ENCODE results near the gene BST1.
A peak's percentile ranks its signal among the peaks of the same experiment; 100 is the strongest.

BST1 gene

DNA sequence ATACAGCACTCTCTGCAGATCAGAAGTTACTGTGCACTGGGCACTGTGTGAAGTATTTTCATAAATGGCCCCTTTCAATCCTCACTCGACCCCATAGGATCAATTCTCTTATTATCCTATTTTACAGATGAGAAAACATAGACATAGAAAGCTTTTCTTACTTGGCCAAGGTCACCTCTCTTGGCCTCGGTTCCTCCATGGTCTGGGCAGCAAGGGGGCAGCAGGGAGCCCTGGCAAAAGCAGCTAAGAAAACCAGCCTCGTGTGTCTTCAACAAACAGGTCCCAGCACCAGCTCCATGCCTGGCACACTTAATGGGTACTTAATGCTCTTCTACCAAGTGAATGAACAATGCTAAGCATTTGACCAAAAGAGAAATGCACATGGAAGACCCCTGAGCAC, 34.4 kb downstream of the BST1 start:
- H3K4me1 Mint-ChIP-seq (ENCODE audit: low read depth): peaks cover 46% of the 10 kb centered on the region
- peaks cover 14% of the 10 kb centered on the region for H3K9me3 Mint-ChIP-seq
- H3K36me3 Mint-ChIP-seq (ENCODE audit: low read depth): peaks cover 13% of the 10 kb centered on the region
- no peak overlapping the region for H3K27ac Mint-ChIP-seq
- H3K27me3 Mint-ChIP-seq: peaks cover 2% of the 10 kb centered on the region
- no peak for DNase-seq
- H3K4me3 Mint-ChIP-seq: no peak overlapping the region

DNA sequence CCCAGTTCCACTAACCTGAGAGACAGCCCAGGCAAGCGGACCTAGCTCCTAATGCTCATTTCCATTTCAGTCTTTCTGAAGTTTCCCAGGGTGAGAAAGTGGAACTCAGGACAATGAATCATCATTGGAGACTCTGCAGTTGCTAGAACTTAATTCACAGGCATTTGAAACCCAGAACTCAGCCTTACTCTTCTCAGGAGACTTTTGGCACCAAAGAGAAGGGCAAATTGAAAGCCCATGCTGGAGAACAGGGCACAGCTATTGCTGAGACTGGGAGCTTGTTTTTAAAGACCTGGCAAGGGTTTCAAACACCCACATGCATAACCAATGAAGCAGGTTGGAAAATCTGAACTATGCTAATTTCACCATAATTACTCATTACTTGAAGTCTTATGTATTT, 36.0 kb downstream of the BST1 start:
- Mint-ChIP-seq H3K36me3 (ENCODE audit: low read depth) (peaks cover 18% of the 10 kb centered on the region), H3K9me3 (peaks cover 29% of the 10 kb centered on the region), H3K27ac (peak overlapping the region; percentile 83), H3K4me1 (ENCODE audit: low read depth) (peaks cover 41% of the 10 kb centered on the region), H3K4me3 (peak overlapping the region; percentile 24), H3K27me3 (peaks cover 2% of the 10 kb centered on the region)
- DNase-seq: peak; percentile 47

DNA sequence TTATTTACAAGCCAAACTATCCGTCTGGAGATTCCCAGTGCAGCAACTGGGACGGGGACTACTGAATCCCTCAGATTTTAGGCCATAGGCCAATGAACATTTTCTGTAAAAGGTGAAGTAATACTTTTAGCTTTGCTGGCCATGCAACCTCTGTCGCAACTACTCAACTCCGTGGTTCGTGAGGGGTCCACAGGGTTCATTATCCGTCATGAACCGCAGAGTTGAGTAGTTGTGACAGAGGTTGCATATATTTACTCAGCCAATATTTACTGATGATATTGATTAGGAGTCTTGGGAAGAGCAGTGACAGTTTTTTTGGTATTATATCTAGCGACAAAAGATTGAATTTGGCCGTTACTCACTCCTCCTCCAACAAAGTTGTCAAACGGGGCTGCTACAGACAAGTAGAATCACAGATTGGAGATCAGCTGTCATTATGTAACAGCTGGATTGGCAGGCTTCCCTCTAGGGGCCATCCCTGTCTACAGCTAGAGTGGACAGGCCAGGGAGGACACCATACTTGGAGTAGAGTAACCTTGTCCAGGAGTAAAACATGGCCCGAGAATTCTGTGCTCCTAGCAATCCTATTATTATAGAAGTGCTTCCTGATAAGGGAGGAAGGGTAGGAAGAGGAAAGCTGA, 38.0 kb downstream of the BST1 start:
- H3K27ac Mint-ChIP-seq: no peak overlapping the region
- H3K27me3 Mint-ChIP-seq: no peaks in the 10 kb centered on the region
- H3K36me3 Mint-ChIP-seq (ENCODE audit: low read depth): peaks cover 18% of the 10 kb centered on the region
- H3K4me1 Mint-ChIP-seq (ENCODE audit: low read depth): peaks cover 33% of the 10 kb centered on the region
- H3K9me3 Mint-ChIP-seq: peaks cover 34% of the 10 kb centered on the region
- DNase-seq: no peak
- H3K4me3 Mint-ChIP-seq: no peak overlapping the region

DNA sequence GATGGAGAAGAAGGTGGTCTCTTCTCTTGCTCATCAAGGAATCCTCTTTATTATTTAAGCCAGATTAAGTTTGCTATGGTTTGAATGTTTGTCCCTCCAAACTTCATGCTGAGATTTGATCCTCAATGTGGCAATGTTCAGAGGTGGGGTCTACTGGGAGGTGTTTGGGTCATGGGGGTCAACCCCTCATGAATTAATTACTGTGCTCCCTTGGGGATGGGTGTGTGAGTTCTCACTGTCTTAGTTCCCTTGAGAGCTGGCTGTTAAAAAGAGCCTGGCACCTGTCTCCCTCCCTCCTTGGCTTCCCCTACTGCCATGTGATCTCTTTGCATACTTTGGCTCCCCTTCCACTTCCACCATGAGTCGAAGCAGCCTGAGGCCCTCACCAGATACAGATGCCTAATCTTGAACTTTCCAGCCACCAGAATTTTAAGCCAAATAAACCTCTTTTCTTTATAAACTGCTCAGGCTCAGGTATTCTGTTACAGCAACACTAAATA, 39.3 kb downstream of the BST1 start:
- H3K36me3 Mint-ChIP-seq (ENCODE audit: low read depth): peaks cover 18% of the 10 kb centered on the region
- H3K27me3 Mint-ChIP-seq: no peaks in the 10 kb centered on the region
- H3K9me3 Mint-ChIP-seq: peaks cover 39% of the 10 kb centered on the region
- peaks cover 38% of the 10 kb centered on the region for H3K4me1 Mint-ChIP-seq (ENCODE audit: low read depth)
- DNase-seq: no peak
- no peak overlapping the region for H3K4me3 Mint-ChIP-seq
- H3K27ac Mint-ChIP-seq: no peak overlapping the region

DNA sequence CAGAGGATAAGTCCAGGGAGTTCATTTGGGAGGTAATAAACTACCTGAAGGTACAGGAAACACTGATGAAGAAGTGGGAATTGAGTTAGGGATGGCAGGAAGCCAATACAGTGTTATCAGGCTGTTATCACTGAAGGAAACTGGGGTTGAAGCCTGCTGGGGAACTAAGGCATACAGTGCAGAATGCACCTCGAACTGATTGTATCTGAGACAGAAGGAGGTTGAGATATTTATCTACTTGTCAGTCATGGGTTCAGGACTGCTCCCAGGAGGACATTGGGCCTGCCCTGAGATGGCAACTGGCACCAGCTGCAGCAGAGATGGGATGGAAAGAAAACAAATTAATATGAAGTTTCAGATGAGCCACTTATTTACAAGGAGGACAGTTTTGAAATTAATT, 39.8 kb downstream of the BST1 start:
- Mint-ChIP-seq H3K4me3 (no peak overlapping the region), H3K27me3 (no peaks in the 10 kb centered on the region), H3K4me1 (ENCODE audit: low read depth) (peaks cover 33% of the 10 kb centered on the region), H3K27ac (no peak overlapping the region), H3K36me3 (ENCODE audit: low read depth) (peaks cover 18% of the 10 kb centered on the region), H3K9me3 (peaks cover 39% of the 10 kb centered on the region)
- DNase-seq: no peak

DNA sequence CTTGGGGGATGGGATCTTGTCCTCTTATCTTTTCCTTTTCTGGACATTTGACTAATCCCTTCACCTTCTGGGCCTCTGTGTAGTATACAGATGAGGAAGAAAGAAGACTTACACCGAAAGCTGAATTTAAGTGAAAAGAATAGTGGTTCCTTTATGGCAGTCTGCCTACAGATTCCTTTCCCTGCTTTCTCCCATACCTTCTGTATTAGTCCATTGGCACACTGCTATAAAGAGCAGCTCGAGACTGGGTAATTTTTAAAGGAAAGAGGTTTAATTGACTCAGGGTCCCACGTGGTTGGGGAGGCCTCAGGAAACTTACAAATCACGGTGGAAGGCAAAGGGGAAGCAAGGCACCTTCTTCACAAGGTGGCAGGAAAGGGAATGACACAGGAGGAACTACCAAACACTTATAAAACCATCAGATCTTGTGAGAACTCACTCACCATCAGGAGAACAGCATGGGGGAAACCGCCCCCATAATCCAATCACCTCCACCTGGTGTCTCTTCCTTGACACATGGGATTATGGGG, 41.2 kb downstream of the BST1 start:
- DNase-seq: no peak
- Mint-ChIP-seq H3K27ac (no peak overlapping the region), H3K4me3 (no peak overlapping the region), H3K27me3 (no peaks in the 10 kb centered on the region), H3K9me3 (peaks cover 39% of the 10 kb centered on the region), H3K36me3 (ENCODE audit: low read depth) (peaks cover 18% of the 10 kb centered on the region), H3K4me1 (ENCODE audit: low read depth) (peaks cover 19% of the 10 kb centered on the region)

DNA sequence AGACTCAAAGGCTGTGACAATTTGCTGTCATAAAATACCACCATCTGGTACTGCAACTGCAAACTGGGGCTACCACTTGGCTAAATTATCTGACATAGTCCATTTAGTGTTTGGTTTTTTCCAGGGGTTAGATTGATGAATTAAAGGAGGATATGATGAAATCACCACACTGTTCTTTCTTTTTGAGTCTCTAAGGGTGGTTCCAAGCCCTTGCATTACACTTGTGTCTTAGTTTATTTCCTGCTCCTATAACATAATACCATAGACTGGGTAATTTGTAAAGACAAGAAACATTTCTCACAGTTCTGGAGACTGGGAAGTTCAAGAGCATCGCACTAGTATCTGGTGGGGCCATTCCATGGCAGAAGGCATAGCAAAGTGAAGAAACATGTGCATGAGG, 43.2 kb downstream of the BST1 start:
- H3K36me3 Mint-ChIP-seq (ENCODE audit: low read depth): peaks cover 13% of the 10 kb centered on the region
- no peak overlapping the region for H3K4me3 Mint-ChIP-seq
- H3K4me1 Mint-ChIP-seq (ENCODE audit: low read depth): peaks cover 8% of the 10 kb centered on the region
- H3K9me3 Mint-ChIP-seq: peaks cover 35% of the 10 kb centered on the region
- H3K27ac Mint-ChIP-seq: no peak overlapping the region
- DNase-seq: no peak
- H3K27me3 Mint-ChIP-seq: no peaks in the 10 kb centered on the region

DNA sequence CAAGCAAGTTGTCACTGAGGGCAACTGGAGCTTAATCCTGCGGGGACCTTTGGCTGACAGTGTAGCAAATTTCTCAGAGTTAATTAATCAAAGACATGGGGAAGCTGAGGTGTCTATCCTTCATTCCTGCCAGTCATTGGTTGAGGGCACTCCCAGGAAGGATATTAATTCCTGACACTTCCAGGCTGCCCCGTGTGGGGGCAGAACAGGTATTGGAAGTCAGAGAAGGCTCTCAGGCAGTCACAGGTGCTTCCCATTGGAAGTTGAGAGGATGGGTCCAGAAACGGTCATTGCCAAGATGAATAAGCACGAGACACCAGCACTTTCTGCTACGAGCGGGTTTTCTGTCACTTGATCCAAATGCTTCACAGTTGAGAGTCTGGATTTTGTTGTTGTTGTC, 46.1 kb downstream of the BST1 start:
- Mint-ChIP-seq H3K27me3 (no peaks in the 10 kb centered on the region), H3K36me3 (ENCODE audit: low read depth) (no peaks in the 10 kb centered on the region), H3K9me3 (peaks cover 10% of the 10 kb centered on the region), H3K4me3 (no peak overlapping the region), H3K27ac (no peak overlapping the region), H3K4me1 (ENCODE audit: low read depth) (peaks cover 14% of the 10 kb centered on the region)
- no peak for DNase-seq

DNA sequence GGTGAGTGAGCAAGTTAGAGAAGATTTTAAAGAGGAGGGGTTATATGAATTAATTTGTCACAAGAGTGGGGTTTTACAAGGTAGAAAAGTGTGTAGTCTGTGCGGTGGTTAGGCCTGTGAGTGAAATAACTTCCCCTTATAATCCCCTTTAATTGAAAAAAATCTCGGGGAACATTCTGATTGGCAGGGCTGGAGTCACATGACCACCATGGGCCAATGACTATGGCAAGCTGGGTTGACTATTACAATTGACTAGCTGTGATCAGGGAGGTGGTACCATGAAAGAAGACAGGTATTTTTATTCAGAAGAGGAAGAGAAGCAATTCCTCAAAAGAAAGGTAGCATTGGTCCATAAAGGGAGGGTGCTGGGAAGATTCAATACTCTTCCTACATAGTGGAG, 48.3 kb downstream of the BST1 start:
- Mint-ChIP-seq H3K4me3 (no peak overlapping the region), H3K36me3 (ENCODE audit: low read depth) (no peaks in the 10 kb centered on the region), H3K9me3 (peaks cover 2% of the 10 kb centered on the region), H3K4me1 (ENCODE audit: low read depth) (peaks cover 31% of the 10 kb centered on the region), H3K27ac (no peak overlapping the region), H3K27me3 (no peaks in the 10 kb centered on the region)
- no peak for DNase-seq

DNA sequence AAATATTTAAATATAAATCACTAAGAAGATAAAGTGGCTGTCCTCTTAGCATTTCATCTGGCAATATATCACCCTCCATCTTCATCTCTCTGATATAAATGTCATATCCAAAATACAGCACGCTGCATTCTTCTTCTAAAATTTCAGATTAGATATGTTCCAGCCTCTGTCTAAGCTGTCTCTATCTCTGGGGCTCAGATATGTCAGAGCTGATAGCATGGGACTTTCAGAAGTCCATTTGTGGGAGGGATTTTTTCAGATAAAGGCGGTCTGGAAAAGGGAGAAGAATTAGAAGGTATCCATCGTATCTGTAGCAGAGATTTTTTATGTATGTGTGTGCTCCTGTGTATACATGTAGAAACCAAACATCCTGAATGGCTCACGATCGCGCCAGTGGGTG, 50.2 kb downstream of the BST1 start:
- DNase-seq: no peak
- no peak overlapping the region for H3K27ac Mint-ChIP-seq
- no peaks in the 10 kb centered on the region for H3K27me3 Mint-ChIP-seq
- no peaks in the 10 kb centered on the region for H3K36me3 Mint-ChIP-seq (ENCODE audit: low read depth)
- H3K4me1 Mint-ChIP-seq (ENCODE audit: low read depth): peaks cover 40% of the 10 kb centered on the region
- H3K9me3 Mint-ChIP-seq: no peaks in the 10 kb centered on the region
- H3K4me3 Mint-ChIP-seq: no peak overlapping the region

DNA sequence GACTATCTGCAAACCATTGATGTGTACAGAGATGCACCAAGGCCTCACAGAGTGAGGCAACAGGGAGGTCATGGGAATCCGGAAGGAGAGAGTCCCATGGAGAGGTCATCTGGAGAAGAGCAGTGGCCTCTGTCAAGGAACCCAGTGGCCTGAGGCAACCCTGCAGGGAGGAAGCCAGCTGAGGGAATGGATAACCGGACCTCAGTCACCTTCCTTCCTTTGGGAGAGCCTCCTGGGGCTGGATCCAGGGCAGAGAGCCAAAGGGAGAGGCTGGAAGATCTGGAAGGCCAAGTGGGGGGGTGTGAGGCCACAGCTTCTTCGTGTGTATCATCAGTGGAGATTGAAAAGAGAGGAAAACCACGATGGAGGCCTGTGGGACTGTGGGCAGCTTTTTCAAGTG, 50.9 kb downstream of the BST1 start:
- H3K9me3 Mint-ChIP-seq: no peaks in the 10 kb centered on the region
- H3K4me1 Mint-ChIP-seq (ENCODE audit: low read depth): peaks cover 43% of the 10 kb centered on the region
- no peaks in the 10 kb centered on the region for H3K36me3 Mint-ChIP-seq (ENCODE audit: low read depth)
- no peak for DNase-seq
- H3K27ac Mint-ChIP-seq: peak overlapping the region; percentile 2
- H3K27me3 Mint-ChIP-seq: no peaks in the 10 kb centered on the region
- no peak overlapping the region for H3K4me3 Mint-ChIP-seq

DNA sequence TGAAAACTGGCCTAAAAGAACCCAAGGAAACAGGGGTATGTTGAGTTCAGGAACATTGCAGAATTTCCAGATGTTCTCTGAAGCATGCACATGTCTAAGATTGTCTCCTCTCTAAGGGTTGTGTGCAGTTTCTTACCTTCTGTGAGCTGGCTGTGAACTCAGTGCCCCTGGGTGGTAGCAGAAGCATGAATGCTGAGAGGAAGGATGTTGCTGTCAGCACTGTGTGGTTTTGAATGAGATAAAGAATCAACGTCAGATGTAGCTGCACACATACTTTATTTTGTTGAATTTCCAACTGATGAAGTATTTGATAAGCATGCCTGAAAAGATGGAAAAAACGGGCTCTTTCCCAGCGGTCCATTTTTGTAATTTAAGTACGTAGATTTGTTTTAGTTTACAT, 51.5 kb downstream of the BST1 start:
- peak overlapping the region; percentile 93 for H3K27ac Mint-ChIP-seq
- peaks cover 43% of the 10 kb centered on the region for H3K4me1 Mint-ChIP-seq (ENCODE audit: low read depth)
- no peak overlapping the region for H3K4me3 Mint-ChIP-seq
- no peak for DNase-seq
- H3K36me3 Mint-ChIP-seq (ENCODE audit: low read depth): no peaks in the 10 kb centered on the region
- no peaks in the 10 kb centered on the region for H3K9me3 Mint-ChIP-seq
- H3K27me3 Mint-ChIP-seq: no peaks in the 10 kb centered on the region

DNA sequence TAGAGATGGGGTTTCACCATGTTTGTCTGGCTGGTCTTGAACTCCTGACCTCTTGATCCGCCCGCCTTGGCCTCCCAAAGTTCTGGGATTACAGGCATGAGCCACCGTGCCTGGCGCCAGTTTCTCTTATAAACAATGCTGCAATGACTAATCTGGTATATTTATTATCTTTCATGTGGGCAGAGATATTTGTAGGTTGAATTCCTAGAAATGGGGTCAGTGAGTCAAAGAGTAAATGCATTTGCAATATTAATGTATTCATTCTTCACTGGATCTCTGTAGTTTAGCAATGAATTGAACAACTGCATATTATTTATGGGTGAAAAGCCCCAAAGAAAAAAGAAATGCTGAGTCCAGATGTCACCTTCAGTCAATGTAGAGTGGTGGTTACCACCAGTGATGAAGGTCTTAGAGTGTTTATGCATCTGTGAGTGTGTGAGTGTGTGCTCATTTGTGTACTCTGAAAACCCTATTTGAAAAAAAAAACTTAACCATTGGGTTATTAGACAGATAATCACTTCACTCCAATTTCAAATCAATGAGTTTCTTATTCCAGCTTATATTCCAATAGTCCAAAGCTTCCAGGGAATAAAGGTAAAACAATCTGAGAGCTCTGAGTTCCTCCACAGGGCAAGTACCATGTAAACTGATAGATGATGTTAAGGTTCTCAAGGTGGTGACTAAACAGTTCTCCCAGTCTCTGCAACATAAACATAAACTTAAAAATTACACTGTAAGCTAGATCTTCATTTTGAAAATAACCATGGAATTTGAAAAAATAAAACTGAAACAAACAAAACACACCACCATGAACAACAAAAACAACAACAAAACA, 52.7 kb downstream of the BST1 start:
- Mint-ChIP-seq H3K9me3 (no peaks in the 10 kb centered on the region), H3K27me3 (no peaks in the 10 kb centered on the region), H3K27ac (peak overlapping the region; percentile 93), H3K4me1 (ENCODE audit: low read depth) (peaks cover 44% of the 10 kb centered on the region), H3K36me3 (ENCODE audit: low read depth) (no peaks in the 10 kb centered on the region), H3K4me3 (peak overlapping the region; percentile 63)
- peak; percentile 70 for DNase-seq

DNA sequence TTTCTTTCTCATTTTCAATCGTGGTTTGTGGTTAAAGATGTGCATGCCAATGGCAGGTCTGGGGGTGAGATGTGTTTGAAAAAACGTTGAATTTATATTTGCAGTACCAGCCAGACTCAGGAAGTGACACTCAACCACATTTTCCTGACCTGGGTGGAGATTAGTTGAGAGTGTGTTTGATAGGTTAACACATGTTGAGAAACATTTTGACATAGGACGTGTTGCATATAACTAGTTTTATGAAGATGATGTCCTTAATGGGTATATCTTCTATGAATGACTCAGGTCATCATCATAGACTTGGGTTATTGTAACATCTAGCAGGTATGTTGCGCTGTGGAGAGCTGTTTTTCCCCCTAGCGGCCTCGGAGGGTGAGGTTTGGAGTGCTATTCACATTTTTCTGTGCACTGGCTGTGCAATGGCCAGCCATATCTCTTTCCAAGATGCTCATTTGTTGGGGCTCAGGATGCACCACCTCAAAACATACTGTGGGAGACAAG, 53.5 kb downstream of the BST1 start:
- DNase-seq: peak; percentile 81
- H3K36me3 Mint-ChIP-seq (ENCODE audit: low read depth): no peaks in the 10 kb centered on the region
- peak overlapping the region; percentile 93 for H3K27ac Mint-ChIP-seq

DNA sequence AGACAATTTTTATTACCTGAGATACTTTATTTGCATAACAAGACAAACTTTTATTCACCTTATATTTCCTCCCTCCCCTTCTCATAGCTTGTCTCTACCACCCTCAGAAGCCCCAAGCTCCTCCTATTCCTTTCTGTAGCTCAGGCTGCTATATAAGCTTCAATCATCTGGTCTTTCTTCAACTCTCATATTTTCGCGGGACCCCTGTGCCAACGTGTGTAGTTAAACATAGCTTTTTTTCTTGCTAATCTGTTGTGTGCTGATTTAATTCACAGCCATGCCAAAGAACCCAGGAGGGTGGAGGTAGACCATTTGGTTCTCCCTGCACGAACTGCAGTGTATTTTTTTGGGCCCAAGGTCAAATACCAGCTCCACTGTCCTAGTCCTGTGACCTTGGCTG, 54.2 kb downstream of the BST1 start:
- Mint-ChIP-seq H3K9me3 (no peaks in the 10 kb centered on the region), H3K27ac (peak overlapping the region; percentile 93), H3K27me3 (no peaks in the 10 kb centered on the region), H3K36me3 (ENCODE audit: low read depth) (no peaks in the 10 kb centered on the region), H3K4me3 (peak overlapping the region; percentile 63), H3K4me1 (ENCODE audit: low read depth) (peaks cover 44% of the 10 kb centered on the region)
- DNase-seq: no peak

More for the DNA sequence above, 53.5 kb downstream of the BST1 start:
- H3K4me1 Mint-ChIP-seq (ENCODE audit: low read depth): peaks cover 44% of the 10 kb centered on the region
- H3K9me3 Mint-ChIP-seq: no peaks in the 10 kb centered on the region
- no peaks in the 10 kb centered on the region for H3K27me3 Mint-ChIP-seq
- H3K4me3 Mint-ChIP-seq: peak overlapping the region; percentile 63

Measured in activated T-cell treated with anti-CD3 and anti-CD28 coated beads, Interleukin-2, amount 50 U/mL, for 24 hours (primary cell).